Measurements from ENCODE around the gene SPATA16.

DNA sequence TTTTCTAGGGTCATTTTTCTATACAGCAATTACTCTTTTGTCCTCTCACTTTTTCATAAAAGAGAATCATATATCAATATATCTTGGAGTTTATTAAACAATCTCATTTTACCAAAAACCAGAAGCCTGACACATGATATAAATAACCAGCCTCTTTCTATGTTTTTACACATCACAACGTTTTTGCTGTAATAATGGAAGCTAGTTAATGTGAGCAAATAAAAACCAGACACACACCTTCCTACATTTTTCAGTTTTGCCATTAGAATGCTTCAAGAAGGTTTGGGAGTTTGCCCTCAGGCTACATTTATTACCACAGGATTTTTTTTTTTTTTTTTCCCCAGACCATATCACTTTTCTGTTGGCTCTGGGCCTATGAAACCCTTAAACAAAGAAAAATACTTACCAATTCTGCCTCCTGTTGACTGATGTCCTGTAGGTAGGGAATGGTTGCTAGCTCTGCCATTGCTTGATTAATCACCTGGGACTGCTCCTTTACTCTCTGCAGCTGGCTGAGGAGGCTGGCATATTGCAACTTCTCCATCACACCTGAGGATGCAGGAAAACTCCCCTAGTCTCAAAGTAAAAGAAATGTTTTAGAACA is 225.0 kb downstream of the SPATA16 start:
- TF ChIP-seq, protein P1, sequence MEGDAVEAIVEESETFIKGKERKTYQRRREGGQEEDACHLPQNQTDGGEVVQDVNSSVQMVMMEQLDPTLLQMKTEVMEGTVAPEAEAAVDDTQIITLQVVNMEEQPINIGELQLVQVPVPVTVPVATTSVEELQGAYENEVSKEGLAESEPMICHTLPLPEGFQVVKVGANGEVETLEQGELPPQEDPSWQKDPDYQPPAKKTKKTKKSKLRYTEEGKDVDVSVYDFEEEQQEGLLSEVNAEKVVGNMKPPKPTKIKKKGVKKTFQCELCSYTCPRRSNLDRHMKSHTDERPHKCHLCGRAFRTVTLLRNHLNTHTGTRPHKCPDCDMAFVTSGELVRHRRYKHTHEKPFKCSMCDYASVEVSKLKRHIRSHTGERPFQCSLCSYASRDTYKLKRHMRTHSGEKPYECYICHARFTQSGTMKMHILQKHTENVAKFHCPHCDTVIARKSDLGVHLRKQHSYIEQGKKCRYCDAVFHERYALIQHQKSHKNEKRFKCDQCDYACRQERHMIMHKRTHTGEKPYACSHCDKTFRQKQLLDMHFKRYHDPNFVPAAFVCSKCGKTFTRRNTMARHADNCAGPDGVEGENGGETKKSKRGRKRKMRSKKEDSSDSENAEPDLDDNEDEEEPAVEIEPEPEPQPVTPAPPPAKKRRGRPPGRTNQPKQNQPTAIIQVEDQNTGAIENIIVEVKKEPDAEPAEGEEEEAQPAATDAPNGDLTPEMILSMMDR (conservative IDR thresholded peaks at IDR 0.05; ENCODE audit: low read length): no peak
- no peak for TF ChIP-seq EZH2phosphoT487 (IDR thresholded peaks at IDR 0.05; ENCODE audit: borderline replicate concordance)

Data from Loucy (cell line).